LNCAP (cell line): ENCODE results near the gene MAPK7.
A peak's percentile ranks its signal among the peaks of the same experiment; 100 is the strongest.

Source experiments
- TF ChIP-seq, protein P1 (sequence below): fragments of 450-650 bp; IDR thresholded peaks from 2 replicates; pipeline ENCODE4 v1.5.1; 2017; ENCODE audit warnings: mild to moderate bottlenecking

MAPK7 gene

GRCh38 chr17:19357351-19357750 is 20.9 kb upstream of the MAPK7 start:
- TF ChIP-seq, protein P1, sequence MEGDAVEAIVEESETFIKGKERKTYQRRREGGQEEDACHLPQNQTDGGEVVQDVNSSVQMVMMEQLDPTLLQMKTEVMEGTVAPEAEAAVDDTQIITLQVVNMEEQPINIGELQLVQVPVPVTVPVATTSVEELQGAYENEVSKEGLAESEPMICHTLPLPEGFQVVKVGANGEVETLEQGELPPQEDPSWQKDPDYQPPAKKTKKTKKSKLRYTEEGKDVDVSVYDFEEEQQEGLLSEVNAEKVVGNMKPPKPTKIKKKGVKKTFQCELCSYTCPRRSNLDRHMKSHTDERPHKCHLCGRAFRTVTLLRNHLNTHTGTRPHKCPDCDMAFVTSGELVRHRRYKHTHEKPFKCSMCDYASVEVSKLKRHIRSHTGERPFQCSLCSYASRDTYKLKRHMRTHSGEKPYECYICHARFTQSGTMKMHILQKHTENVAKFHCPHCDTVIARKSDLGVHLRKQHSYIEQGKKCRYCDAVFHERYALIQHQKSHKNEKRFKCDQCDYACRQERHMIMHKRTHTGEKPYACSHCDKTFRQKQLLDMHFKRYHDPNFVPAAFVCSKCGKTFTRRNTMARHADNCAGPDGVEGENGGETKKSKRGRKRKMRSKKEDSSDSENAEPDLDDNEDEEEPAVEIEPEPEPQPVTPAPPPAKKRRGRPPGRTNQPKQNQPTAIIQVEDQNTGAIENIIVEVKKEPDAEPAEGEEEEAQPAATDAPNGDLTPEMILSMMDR: no peak

DNA sequence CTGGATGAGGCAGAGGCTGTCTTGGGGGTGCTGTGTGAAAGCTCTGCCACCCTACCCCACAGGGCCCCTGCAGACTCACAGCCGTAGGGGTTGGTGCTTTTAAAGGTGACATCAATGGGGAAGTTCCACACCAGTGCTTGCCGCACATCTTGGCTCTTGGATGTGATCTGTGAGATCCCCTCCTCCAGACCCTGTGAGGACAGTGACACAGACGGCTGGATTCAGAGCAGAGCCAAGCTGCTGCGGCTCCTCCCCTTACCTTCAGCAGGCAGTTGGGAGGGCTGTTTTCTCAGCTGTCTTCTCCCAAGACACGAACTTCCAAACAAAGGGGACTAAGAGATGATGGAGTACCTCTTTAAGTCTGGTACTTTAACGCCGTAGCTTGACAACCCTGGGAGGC is 20.5 kb upstream of the MAPK7 start:
- TF ChIP-seq, protein P1: no peak

GRCh38 chr17:19359151-19359550 is 19.1 kb upstream of the MAPK7 start:
- TF ChIP-seq, protein P1: no peak

DNA sequence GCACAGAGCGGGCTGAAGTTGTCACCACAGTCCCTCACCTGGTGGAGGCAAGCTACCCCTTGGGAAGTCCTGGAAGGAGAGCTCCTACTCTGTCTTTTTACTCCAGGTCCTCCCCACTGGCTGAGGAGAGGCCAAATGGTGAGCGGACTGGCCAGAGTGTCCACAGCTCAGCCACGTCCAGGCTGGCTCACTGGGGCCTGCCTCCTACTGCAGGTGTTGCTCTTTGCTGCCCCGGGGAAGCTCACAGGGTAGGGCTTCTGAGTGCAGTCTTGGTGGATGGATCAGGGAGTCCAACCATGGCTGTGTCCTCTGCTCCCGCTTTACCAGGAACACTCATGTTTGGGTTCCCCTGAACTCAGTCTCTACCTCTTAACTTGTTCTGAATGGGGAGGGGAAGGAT is 18.4 kb upstream of the MAPK7 start:
- TF ChIP-seq, protein P1: no peak

DNA sequence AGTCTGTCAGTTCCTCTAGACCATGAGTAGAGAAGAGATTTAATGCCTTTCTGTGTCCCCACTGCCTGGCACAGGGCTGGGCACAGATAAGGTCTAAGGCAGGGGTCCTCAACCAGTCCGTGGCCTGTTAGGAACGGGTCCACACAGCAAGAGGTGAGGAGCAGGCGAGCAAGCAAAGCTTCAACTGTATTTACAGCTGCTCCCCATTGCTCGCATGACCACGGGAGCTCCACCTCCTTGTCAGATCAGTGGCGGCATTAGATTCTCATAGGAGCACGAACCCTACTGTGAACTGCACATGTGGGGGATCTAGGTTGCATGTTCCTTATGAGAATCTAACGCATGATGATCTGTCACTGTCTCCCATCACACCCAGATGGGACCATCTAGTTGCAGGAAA is 17.5 kb upstream of the MAPK7 start:
- TF ChIP-seq, protein P1: no peak

GRCh38 chr17:19361326-19361725 is 17.0 kb upstream of the MAPK7 start:
- TF ChIP-seq, protein P1: no peak

DNA sequence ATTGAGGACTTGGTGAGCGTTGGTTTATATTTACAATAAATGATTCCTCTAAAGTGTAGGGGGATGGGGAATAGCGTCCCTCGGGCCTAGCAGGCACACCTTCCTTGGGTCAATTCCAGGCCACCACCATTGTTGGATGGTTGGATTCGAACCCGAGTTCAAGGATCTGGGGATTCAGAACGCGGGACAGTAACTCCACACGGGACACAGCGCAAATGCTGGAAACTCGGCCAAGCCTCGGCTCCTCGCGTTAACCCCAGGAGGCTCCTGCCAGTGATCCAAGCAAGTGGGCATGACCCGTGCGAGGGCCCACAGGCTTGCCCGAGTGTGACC is 16.4 kb upstream of the MAPK7 start:
- TF ChIP-seq, protein P1: no peak

DNA sequence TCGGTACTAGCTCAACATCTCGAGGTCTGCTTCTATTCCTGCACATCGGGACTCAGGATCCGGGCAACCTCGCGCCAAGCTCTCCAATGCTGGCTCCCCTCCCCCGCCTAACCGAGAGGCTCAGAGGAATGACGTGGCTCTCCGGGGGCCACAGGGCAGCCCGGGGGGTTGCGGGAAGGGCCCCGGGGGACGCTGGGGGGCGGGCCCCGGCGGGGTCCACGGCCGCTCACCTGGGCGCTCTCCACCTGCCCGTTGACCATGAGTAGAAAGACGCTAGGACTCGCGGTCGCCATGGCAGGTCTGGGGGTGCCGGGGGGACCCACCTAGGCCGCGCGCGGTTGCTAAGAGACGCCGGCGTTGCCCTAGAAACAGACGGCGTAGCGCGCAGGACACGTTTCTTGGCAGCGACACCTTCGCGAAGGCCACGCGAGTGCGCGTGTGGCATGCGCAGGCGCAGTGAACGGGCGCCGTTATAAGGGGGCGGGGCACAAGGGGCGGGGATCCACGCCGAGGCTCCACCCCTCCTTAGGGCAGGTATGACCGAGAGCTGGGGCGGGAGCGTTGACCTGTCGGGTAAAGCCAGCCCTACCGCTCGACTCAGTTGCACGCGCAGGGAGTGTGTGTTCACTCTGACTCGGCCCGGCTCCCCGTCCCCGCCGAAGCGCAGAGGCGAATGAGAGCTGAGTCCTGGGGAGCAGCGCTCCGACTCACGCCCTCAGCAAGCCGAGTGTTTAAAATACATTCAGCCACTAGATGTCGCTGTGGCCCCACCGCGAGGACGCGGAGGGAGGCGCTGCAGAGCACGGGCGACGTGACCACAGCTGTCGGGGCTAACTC is 15.8 kb upstream of the MAPK7 start, which contains the start of gene B9D1:
B9D1 (minus strand) TSS at position 447 of the 837 bp plus-strand sequence; CDS start at position 293, 154 bp downstream.
- TF ChIP-seq, protein P1: peak; percentile 95
